ENCODE measurements around the gene PSMB10.

GRCh38 chr16:67934306-67935100 is 2.1 kb downstream of the PSMB10 start:
- TF ChIP-seq CTCF (IDR thresholded peaks at IDR 0.05; ENCODE audit: insufficient read depth, low read length, poor library complexity, severe bottlenecking): no peak
- TF ChIP-seq EZH2phosphoT487 (conservative IDR thresholded peaks at IDR 0.05; ENCODE audit: low read length): no peak

Measured in SU-DHL-6 (cell line).